ENCODE results near the gene KAT8. TPM values are rescaled to one million over a fixed set of nuclear protein-coding genes. Genes with fewer than 3 reads are reported as not detected.
A peak's percentile ranks its signal among the peaks of the same experiment; 100 is the strongest.

Gene KAT8
- total and polyA plus RNA-seq, 2 of the 13 experiments (the other 11 are each of a cell fraction or from before 2014, with no cell fraction given), result 79.0 to 84.2 TPM

DNA sequence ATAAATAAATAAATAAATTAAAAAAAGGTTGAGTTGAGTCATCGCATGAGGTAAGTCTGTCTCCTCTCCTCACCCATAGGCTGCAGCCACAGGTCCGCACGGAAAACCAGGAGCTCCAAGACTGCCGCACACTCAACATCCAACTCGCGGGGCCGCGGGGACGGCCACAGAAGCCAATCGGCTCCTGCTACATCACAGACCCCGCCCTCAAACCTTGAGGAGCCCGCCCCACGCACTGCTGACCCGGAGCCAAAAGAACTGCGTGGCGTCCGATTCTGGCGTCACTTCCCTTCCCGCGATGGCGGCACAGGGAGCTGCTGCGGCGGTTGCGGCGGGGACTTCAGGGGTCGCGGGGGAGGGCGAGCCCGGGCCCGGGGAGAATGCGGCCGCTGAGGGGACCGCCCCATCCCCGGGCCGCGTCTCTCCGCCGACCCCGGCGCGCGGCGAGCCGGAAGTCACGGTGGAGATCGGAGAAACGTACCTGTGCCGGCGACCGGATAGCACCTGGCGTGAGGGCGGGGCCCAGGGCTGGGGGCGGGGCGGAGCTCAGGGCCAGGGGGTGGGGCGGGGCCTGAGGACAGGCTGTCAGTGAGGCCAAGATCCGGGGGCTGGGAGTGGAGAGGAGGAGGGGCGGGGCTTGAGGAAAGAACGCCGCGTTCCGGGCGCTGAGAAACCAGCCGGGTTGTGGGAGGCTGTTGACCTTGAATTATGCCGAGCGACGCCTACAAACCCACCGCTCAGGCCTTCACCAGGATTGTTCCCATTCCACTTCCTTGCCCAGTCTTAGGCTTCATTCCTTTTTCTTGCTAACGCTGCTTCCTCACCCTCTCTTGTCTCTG lies at the start of gene KAT8 (continued):
- TF ChIP-seq ZNF232 (CRISPR knock-in tag; IDR thresholded peaks at IDR 0.05; ENCODE audit: borderline replicate concordance) (peak; percentile 44; the same call in 1 of the 2 replicates), ZNF484 (CRISPR knock-in tag; IDR thresholded peaks at IDR 0.05; ENCODE audit: borderline replicate concordance, low read depth) (no peak), SATB2 (CRISPR knock-in tag; IDR thresholded peaks at IDR 0.05) (no peak), MZF1 (CRISPR knock-in tag; IDR thresholded peaks at IDR 0.05; ENCODE audit: borderline replicate concordance) (no peak), ZBTB14 (CRISPR knock-in tag; IDR thresholded peaks at IDR 0.05) (peak; percentile 40; the same call in 1 of the 2 replicates), ZNF235 (CRISPR knock-in tag; IDR thresholded peaks at IDR 0.05; ENCODE audit: borderline replicate concordance) (peak; percentile 73; the same call in 1 of the 2 replicates), GMEB1 (CRISPR knock-in tag; IDR thresholded peaks at IDR 0.05; ENCODE audit: borderline replicate concordance) (peak; percentile 98), HNRNPH1 (optimal IDR thresholded peaks at IDR 0.05; ENCODE audit: low read depth, low read length) (no peak), ZNF430 (CRISPR knock-in tag; IDR thresholded peaks at IDR 0.05) (no peak), ZFP1 (CRISPR knock-in tag; IDR thresholded peaks at IDR 0.05) (no peak; the same call in 1 of the 2 replicates), POLR2A (IDR thresholded peaks at IDR 0.05; ENCODE audit: insufficient read depth in 1 of 2, low read depth in 2 of 2, low read length in 2 of 2) (peak; percentile 80 to 94), ZNF317 (CRISPR knock-in tag; IDR thresholded peaks at IDR 0.05) (no peak), ZFY (CRISPR knock-in tag; IDR thresholded peaks at IDR 0.05) (peak; percentile 59), PHF20 (CRISPR knock-in tag; IDR thresholded peaks at IDR 0.05) (peak; percentile 94), KLF12 (CRISPR knock-in tag; IDR thresholded peaks at IDR 0.05; ENCODE audit: borderline replicate concordance) (no peak), SP4 (CRISPR knock-in tag; IDR thresholded peaks at IDR 0.05) (peak; percentile 97), ZSCAN9 (CRISPR knock-in tag; IDR thresholded peaks at IDR 0.05; ENCODE audit: borderline replicate concordance) (0 out of 2 replicates have a peak, but pooled peaks have one; percentile 73)
- TF ChIP-seq, protein P1, sequence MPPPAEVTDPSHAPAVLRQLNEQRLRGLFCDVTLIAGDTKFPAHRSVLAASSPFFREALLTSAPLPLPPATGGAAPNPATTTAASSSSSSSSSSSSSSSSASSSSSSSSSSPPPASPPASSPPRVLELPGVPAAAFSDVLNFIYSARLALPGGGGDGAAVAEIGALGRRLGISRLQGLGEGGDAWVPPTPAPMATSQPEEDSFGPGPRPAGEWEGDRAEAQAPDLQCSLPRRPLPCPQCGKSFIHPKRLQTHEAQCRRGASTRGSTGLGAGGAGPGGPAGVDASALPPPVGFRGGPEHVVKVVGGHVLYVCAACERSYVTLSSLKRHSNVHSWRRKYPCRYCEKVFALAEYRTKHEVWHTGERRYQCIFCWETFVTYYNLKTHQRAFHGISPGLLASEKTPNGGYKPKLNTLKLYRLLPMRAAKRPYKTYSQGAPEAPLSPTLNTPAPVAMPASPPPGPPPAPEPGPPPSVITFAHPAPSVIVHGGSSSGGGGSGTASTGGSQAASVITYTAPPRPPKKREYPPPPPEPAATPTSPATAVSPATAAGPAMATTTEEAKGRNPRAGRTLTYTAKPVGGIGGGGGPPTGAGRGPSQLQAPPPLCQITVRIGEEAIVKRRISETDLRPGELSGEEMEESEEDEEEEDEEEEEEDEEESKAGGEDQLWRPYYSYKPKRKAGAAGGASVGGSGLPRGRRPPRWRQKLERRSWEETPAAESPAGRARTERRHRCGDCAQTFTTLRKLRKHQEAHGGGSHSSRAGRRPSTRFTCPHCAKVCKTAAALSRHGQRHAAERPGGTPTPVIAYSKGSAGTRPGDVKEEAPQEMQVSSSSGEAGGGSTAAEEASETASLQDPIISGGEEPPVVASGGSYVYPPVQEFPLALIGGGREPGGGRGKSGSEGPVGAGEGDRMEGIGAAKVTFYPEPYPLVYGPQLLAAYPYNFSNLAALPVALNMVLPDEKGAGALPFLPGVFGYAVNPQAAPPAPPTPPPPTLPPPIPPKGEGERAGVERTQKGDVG (CRISPR knock-in tag; IDR thresholded peaks at IDR 0.05; ENCODE audit: borderline replicate concordance), result no peak; the same call in 1 of the 2 replicates
- TF ChIP-seq, protein P2, sequence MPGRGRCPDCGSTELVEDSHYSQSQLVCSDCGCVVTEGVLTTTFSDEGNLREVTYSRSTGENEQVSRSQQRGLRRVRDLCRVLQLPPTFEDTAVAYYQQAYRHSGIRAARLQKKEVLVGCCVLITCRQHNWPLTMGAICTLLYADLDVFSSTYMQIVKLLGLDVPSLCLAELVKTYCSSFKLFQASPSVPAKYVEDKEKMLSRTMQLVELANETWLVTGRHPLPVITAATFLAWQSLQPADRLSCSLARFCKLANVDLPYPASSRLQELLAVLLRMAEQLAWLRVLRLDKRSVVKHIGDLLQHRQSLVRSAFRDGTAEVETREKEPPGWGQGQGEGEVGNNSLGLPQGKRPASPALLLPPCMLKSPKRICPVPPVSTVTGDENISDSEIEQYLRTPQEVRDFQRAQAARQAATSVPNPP (CRISPR knock-in tag; IDR thresholded peaks at IDR 0.05), result peak; percentile 60; the same call in 1 of the 2 replicates
- TF ChIP-seq, protein P3, sequence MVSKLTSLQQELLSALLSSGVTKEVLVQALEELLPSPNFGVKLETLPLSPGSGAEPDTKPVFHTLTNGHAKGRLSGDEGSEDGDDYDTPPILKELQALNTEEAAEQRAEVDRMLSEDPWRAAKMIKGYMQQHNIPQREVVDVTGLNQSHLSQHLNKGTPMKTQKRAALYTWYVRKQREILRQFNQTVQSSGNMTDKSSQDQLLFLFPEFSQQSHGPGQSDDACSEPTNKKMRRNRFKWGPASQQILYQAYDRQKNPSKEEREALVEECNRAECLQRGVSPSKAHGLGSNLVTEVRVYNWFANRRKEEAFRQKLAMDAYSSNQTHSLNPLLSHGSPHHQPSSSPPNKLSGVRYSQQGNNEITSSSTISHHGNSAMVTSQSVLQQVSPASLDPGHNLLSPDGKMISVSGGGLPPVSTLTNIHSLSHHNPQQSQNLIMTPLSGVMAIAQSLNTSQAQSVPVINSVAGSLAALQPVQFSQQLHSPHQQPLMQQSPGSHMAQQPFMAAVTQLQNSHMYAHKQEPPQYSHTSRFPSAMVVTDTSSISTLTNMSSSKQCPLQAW (CRISPR knock-in tag; IDR thresholded peaks at IDR 0.05), result peak; percentile 51; the same call in 1 of the 2 replicates

All from HepG2 (cell line).